ENCODE results near the gene WDR75.
A peak's percentile ranks its signal among the peaks of the same experiment; 100 is the strongest.
"Not testable (repeated sequence)": the region's sequence is repeated elsewhere in the genome, so short reads cannot be mapped to it uniquely, and the experiment has no call there.

Gene WDR75

GRCh38 chr2:189440947-189441708 is at the start of gene WDR75:
Gene WDR75, plus strand, starts transcription at chr2:189441474. Its CDS starts 19 bp downstream, at chr2:189441493.
- peak within 1 kb of the TSS; percentile 71 to 96 (median 80) for H3K4me3 ChIP-seq
- H3K27ac ChIP-seq: peak within 1 kb of the TSS; percentile 34 to 96 (median 88)

- H3K4me3 ChIP-seq: no peak overlapping the region
- H3K27ac ChIP-seq: peak overlapping the region in 13 of 21 experiments; percentile 19 to 72 (median 59)
These were observed 47.7 kb upstream of the WDR75 start for GRCh38 chr2:189393440-189394111.

- Histone ChIP-seq H3K27ac (peak overlapping the region in 11 of 21 experiments; percentile 6 to 72 (median 59)), H3K4me3 (no peak overlapping the region)
These were observed 46.7 kb upstream of the WDR75 start for GRCh38 chr2:189394525-189394924.

- Histone ChIP-seq H3K27ac (no peak overlapping the region), H3K4me3 (no peak overlapping the region)
These were observed 38.3 kb upstream of the WDR75 start for GRCh38 chr2:189402932-189403331.

GRCh38 chr2:189406586-189407233 is 34.6 kb upstream of the WDR75 start:
- Histone ChIP-seq H3K27ac (peak overlapping the region in 6 of 21 experiments; percentile 32 to 81 (median 58)), H3K4me3 (no peak overlapping the region)

- H3K4me3 ChIP-seq: no peak overlapping the region
- H3K27ac ChIP-seq: peak overlapping the region in 16 of 21 experiments; percentile 0 to 81 (median 50)
These were observed 33.7 kb upstream of the WDR75 start for GRCh38 chr2:189407281-189408209.

GRCh38 chr2:189408294-189408693 is 33.0 kb upstream of the WDR75 start:
- Histone ChIP-seq H3K4me3 (no peak overlapping the region), H3K27ac (peak overlapping the region in 14 of 21 experiments; percentile 4 to 81 (median 50))

GRCh38 chr2:189409131-189409530 is 32.1 kb upstream of the WDR75 start:
- no peak overlapping the region for H3K4me3 ChIP-seq
- peak overlapping the region in 6 of 21 experiments; percentile 16 to 81 (median 52) for H3K27ac ChIP-seq

GRCh38 chr2:189409647-189410046 is 31.6 kb upstream of the WDR75 start:
- H3K4me3 ChIP-seq: no peak overlapping the region
- peak overlapping the region in 3 of 21 experiments; percentile 16 to 76 (median 66) for H3K27ac ChIP-seq

- peak overlapping the region in 11 of 21 experiments; percentile 19 to 82 (median 58) for H3K27ac ChIP-seq
- H3K4me3 ChIP-seq: no peak overlapping the region
These were observed 29.4 kb upstream of the WDR75 start for GRCh38 chr2:189411860-189412259.

GRCh38 chr2:189412330-189412953 is 28.8 kb upstream of the WDR75 start:
- Histone ChIP-seq H3K4me3 (no peak overlapping the region), H3K27ac (peak overlapping the region in 5 of 21 experiments; percentile 15 to 82 (median 75))

GRCh38 chr2:189413249-189413648 is 28.0 kb upstream of the WDR75 start:
- H3K27ac ChIP-seq: peak overlapping the region in 3 of 21 experiments; percentile 15 to 82 (median 76)
- H3K4me3 ChIP-seq: no peak overlapping the region

GRCh38 chr2:189421644-189422043 is 19.6 kb upstream of the WDR75 start:
- no peak overlapping the region for H3K4me3 ChIP-seq
- no peak overlapping the region for H3K27ac ChIP-seq

- H3K4me3 ChIP-seq: no peak overlapping the region
- H3K27ac ChIP-seq: no peak overlapping the region
These were observed 16.3 kb upstream of the WDR75 start for GRCh38 chr2:189424961-189425360.

GRCh38 chr2:189425676-189426075 is 15.6 kb upstream of the WDR75 start:
- Histone ChIP-seq H3K27ac (no peak overlapping the region), H3K4me3 (no peak overlapping the region)

GRCh38 chr2:189426886-189427285 is 14.4 kb upstream of the WDR75 start:
- Histone ChIP-seq H3K4me3 (no peak overlapping the region), H3K27ac (no peak overlapping the region)

GRCh38 chr2:189427872-189428271 is 13.4 kb upstream of the WDR75 start:
- Histone ChIP-seq H3K4me3 (no peak overlapping the region), H3K27ac (no peak overlapping the region)

- not testable (repeated sequence) for H3K27ac ChIP-seq, H3K4me3 ChIP-seq
These were observed 10.8 kb upstream of the WDR75 start for GRCh38 chr2:189430448-189430847.

GRCh38 chr2:189435803-189436202 is 5.5 kb upstream of the WDR75 start:
- H3K4me3 ChIP-seq, H3K27ac ChIP-seq: not testable (repeated sequence)

All from skin epidermis (tissue), 12 donors.